Endothelial cell of umbilical vein (primary cell): Measurements from ENCODE around the gene ASB13. TPM values are rescaled to one million over a fixed set of nuclear protein-coding genes. Genes with fewer than 3 reads are reported as not detected.

Experiments
- BruUV-seq: library from RNA; stranded (reverse); fragments of 400-500 nt; replicated peaks from 2 replicates; lab custom pipeline; 2021; lab: Mats Ljungman, UMichigan
- CTCF ChIA-PET: fragments of 300-600, 350-600 bp; sonication (Branson Sonifier 250); formaldehyde crosslinking; loops from one replicate; lab custom pipeline; 2021; ENCODE audit warnings: antibody characterized with exemption, inconsistent platforms; lab: Charles Lee
- POLR2A ChIA-PET: fragments of 300-600, 350-600 bp; sonication (Branson Sonifier 250); formaldehyde crosslinking; loops from one replicate; lab custom pipeline; 2021; ENCODE audit warnings: antibody characterized with exemption, inconsistent platforms; lab: Charles Lee
- DNase-seq: peaks from one replicate; pipeline ENCODE4 v3.0.0-alpha.2; 2011; ENCODE audit warnings: low read depth, low spot score
- FAIRE-seq: peaks from 2 replicates; lab custom pipeline; 2011; peaks lifted over from hg19 to GRCh38; lab: Jason Lieb, UNC
- H2AFZ ChIP-seq: 2 replicates; pipeline ENCODE4 v1.6.0; 2012; ENCODE audit warnings: low read depth, low read length, control low read depth, inconsistent platforms
- H3K27ac ChIP-seq: 2 replicates; pipeline ENCODE4 v1.5.1; 2011; ENCODE audit warnings: low read depth, mild to moderate bottlenecking, control low read depth, low read length, moderate library complexity; ENCODE audit not compliant: insufficient read depth
- H3K27me3 ChIP-seq, 2 experiments: 2 replicates each; pipeline versions ENCODE4 v1.6.0 to v1.6.1; 2011; ENCODE audit warnings: low read length in 2 of 2, mixed read lengths in 1 of 2; ENCODE audit not compliant: control insufficient read depth in 2 of 2, insufficient read depth in 2 of 2
- H3K36me3 ChIP-seq, 2 experiments: 2 replicates in 1 of 2; 3 replicates in 1 of 2; pipeline ENCODE4 v1.5.1; 2011; ENCODE audit warnings: low read length in 2 of 2, mild to moderate bottlenecking in 1 of 2, moderate library complexity in 1 of 2; ENCODE audit not compliant: control insufficient read depth in 2 of 2, insufficient read depth in 2 of 2; ENCODE audit errors: extremely low read depth in 1 of 2
- H3K4me1 ChIP-seq: 3 replicates; pipeline ENCODE4 v1.5.1; 2011; ENCODE audit warnings: mild to moderate bottlenecking, low read length; ENCODE audit not compliant: control insufficient read depth, insufficient read depth; ENCODE audit errors: extremely low read depth
- H3K4me2 ChIP-seq: 2 replicates; pipeline ENCODE4 v1.6.1; 2011; ENCODE audit warnings: low read length, control low read depth, mixed read lengths; ENCODE audit not compliant: insufficient read depth
- H3K4me3 ChIP-seq, 3 experiments: fragments of 200-600 bp in 1 of 3; sonication (generic), shearing (Covaris generic) in 1 of 3; replicated peaks in 1 of 3; 2 replicates each; pipeline ENCODE4 v1.5.1; 2011 to 2016; ENCODE audit warnings: control low read depth in 3 of 3, low read length in 3 of 3, mild to moderate bottlenecking in 2 of 3, inconsistent platforms in 1 of 3, low read depth in 1 of 3, moderate library complexity in 1 of 3; ENCODE audit not compliant: insufficient read depth in 1 of 3
- H3K79me2 ChIP-seq: 2 replicates; pipeline ENCODE4 v1.6.0; 2012; ENCODE audit warnings: low read length, inconsistent platforms; ENCODE audit not compliant: control insufficient read depth, insufficient read depth
- H3K9ac ChIP-seq: replicated peaks from 2 replicates; pipeline ENCODE3; 2011; ENCODE audit warnings: low read length, control low read depth; ENCODE audit not compliant: insufficient read depth; ENCODE audit errors: extremely low read depth
- H3K9me1 ChIP-seq: replicated peaks from 3 replicates; pipeline ENCODE4 v1.6.0; 2011; ENCODE audit warnings: mild to moderate bottlenecking, low read length; ENCODE audit not compliant: control insufficient read depth, insufficient read depth; ENCODE audit errors: extremely low read depth
- H3K9me3 ChIP-seq: replicated peaks from 2 replicates; pipeline ENCODE4 v1.5.1; 2012; ENCODE audit warnings: low read length, inconsistent platforms; ENCODE audit not compliant: control insufficient read depth, insufficient read depth
- H4K20me1 ChIP-seq: replicated peaks from 2 replicates; pipeline ENCODE3; 2011; ENCODE audit warnings: mild to moderate bottlenecking, low read length; ENCODE audit not compliant: control insufficient read depth, insufficient read depth; ENCODE audit errors: extremely low read depth
- GATA2 ChIP-seq: IDR thresholded peaks from 2 replicates; pipeline ENCODE4 v1.7.0; 2011; ENCODE audit warnings: low read depth, mild to moderate bottlenecking, moderate library complexity, mixed read lengths, low read length; ENCODE audit not compliant: insufficient read length, insufficient read depth
- MYC ChIP-seq: IDR thresholded peaks from one replicate; pipeline ENCODE4 v1.6.1; 2011; ENCODE audit warnings: mild to moderate bottlenecking, low read depth, low read length
- POLR2A ChIP-seq: IDR thresholded peaks from 2 replicates; pipeline ENCODE4 v1.6.1; 2012; ENCODE audit warnings: low read depth, mild to moderate bottlenecking, control low read depth, low read length
- dilution Hi-C: fragments of 300-500 bp; cut with MboI; formaldehyde crosslinking; loops from one replicate; pipeline ENCODE4 v1.15.0; 2019; ENCODE audit warnings: low sequenced_read_pairs; ENCODE audit not compliant: extremely low pct_ligation_motif_present
- intact Hi-C: fragments of 100-400 bp; cut with micrococcal nuclease; formaldehyde crosslinking; loops from one replicate; pipeline ENCODE4 v1.10.0; 2022
- polyA plus RNA-seq, 4 experiments: library from polyadenylated mRNA; depleted of rRNA in 3 of 4; stranded (reverse) in 3 of 4; unstranded in 1 of 4; fragments of >200 nt; gene quantifications; 2 replicates each; pipeline versions ENCODE4 v1.2.1 to v1.2.3, GENCODE V29; 2011 to 2012; ENCODE audit warnings: missing spikeins in 1 of 4
- total RNA-seq: library from RNA; stranded (reverse); gene quantifications from 2 replicates; pipeline ENCODE4 v1.2.3, GENCODE V29; 2021
- TF ChIP-seq, protein P1 (sequence below), 2 donors: IDR thresholded peaks; 1 replicate in 1 of 2; 2 replicates in 1 of 2; pipeline ENCODE4 v1.5.1; 2011; ENCODE audit warnings: low read length in 2 of 2, mild to moderate bottlenecking in 2 of 2, moderate library complexity in 2 of 2, control low read depth in 1 of 2, inconsistent platforms in 1 of 2, low read depth in 1 of 2; ENCODE audit not compliant: insufficient read depth in 1 of 2; ENCODE audit errors: extremely low read depth in 1 of 2

Gene ASB13
- total and polyA plus RNA-seq, 2 donors (not counting 3 experiments of a cell fraction or from before 2014, with no cell fraction given): 6.3 to 7.3 TPM

DNA sequence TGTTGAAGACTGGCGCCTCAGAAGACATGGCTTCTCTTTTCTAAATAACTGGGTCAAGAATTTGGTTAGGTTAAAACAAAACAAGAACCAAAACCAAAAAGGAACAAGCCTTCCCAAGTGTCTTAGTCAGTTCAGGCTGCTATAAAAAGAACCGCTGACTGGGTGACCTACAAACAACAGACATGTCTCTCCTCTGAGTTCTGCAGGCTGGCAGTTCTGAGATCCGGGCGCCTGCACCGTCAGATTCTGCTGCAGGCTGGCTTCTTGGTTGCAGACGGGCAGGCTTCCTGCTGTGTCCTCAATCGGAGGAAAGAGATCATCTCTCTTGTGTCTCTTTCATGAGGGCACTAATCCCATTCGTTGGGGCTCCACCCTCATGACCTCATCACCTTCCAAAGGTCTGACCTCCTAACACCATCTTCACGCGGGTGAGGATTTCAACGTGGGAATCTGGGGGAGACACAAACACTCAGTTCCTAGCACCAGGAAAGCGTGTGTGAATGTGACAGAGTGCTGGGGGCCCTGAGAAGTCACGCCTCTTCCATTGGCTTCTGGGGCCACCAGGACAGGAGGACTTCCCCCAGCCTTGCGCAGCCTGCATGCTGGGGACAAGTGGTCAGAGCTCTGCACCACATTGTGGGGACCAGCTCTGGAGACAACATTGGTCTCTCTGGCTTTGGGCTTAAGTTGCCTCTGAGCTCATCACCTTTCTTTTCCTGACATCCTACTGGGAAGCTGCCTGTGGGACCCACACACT, 63.1 kb downstream of the ASB13 start:
- intact Hi-C loops: no loop called here
- BruUV-seq: no TSS peak
- no peak for FAIRE-seq
- Histone ChIP-seq H2AFZ (no peak overlapping the region), H3K9me3 (no peaks in the 10 kb centered on the region), H3K27me3 (peaks cover 0 to 1% of the 10 kb centered on the region in 2 experiments), H3K36me3 (no peaks in the 10 kb centered on the region), H3K27ac (no peak overlapping the region), H4K20me1 (no peaks in the 10 kb centered on the region), H3K79me2 (no peaks in the 10 kb centered on the region), H3K4me1 (no peaks in the 10 kb centered on the region), H3K9ac (no peak overlapping the region), H3K4me2 (no peak overlapping the region), H3K4me3 (no peak overlapping the region), H3K9me1 (no peaks in the 10 kb centered on the region)
- TF ChIP-seq, protein P1, sequence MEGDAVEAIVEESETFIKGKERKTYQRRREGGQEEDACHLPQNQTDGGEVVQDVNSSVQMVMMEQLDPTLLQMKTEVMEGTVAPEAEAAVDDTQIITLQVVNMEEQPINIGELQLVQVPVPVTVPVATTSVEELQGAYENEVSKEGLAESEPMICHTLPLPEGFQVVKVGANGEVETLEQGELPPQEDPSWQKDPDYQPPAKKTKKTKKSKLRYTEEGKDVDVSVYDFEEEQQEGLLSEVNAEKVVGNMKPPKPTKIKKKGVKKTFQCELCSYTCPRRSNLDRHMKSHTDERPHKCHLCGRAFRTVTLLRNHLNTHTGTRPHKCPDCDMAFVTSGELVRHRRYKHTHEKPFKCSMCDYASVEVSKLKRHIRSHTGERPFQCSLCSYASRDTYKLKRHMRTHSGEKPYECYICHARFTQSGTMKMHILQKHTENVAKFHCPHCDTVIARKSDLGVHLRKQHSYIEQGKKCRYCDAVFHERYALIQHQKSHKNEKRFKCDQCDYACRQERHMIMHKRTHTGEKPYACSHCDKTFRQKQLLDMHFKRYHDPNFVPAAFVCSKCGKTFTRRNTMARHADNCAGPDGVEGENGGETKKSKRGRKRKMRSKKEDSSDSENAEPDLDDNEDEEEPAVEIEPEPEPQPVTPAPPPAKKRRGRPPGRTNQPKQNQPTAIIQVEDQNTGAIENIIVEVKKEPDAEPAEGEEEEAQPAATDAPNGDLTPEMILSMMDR (IDR thresholded peaks at IDR 0.05; ENCODE audit: extremely low read depth in 1 of 2, insufficient read depth in 1 of 2, low read depth in 1 of 2, low read length in 2 of 2): no peak
- TF ChIP-seq GATA2: no peak
- TF ChIP-seq POLR2A: no peak
- TF ChIP-seq MYC: no peak
- POLR2A ChIA-PET: interaction anchor here (0.7 kb wide), 1 partner anchor 143 kb away, joined by 3 read pairs; no protein-coding TSS in a partner anchor
- CTCF ChIA-PET: no interaction called here
- dilution Hi-C loops: no loop called here
- no peak for DNase-seq
